ENCODE data around the gene NCBP2.
"Not testable (repeated sequence)": the region's sequence is repeated elsewhere in the genome, so short reads cannot be mapped to it uniquely, and the experiment has no call there.

Gene NCBP2

DNA sequence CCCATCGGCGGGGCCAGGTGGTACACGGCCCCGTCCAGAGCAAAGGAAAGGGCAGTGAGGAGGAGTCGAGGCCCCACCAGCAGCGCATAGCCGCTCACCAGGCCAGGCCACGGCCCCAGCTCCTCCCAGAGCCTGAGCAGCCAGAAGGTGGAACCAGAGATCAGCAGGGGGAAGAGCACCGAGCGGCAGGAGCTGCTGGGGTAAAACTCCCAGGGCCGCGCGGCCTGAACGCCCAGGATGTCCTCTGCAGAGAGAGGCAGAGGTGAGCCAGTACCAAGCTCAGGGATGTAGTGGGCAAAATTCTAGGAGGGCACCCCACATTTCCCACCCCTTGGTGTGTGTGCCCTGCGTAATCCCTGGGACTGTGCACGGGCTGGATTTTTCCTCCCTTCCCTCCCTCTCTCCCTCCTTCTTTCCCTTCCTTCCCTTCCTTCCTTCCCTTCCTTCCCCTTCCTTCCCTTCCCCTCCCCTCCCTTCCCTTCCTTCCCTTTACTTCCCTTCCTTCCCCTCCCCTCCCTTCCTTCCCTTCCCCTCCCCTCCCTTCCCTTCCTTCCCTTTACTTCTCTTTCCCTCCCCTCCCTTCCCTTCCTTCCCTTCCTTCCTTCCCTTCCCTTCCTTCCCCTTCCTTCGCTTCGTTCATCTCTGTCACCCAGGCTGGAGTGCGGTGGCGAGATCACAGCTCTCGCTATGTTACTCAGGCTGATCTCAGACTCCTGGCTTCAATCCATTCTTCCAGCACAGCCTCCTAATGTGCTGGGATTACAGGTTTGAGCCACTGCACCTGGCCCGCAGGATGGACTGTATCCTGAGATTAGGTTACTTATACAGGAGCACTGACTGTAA is 6.3 kb upstream of the NCBP2 start:
- DNase-seq (ENCODE audit: low spot score) = no peak
- no peak for TF ChIP-seq CTCF (IDR thresholded peaks at IDR 0.05; ENCODE audit: extremely low read depth, missing control alignments)

DNA sequence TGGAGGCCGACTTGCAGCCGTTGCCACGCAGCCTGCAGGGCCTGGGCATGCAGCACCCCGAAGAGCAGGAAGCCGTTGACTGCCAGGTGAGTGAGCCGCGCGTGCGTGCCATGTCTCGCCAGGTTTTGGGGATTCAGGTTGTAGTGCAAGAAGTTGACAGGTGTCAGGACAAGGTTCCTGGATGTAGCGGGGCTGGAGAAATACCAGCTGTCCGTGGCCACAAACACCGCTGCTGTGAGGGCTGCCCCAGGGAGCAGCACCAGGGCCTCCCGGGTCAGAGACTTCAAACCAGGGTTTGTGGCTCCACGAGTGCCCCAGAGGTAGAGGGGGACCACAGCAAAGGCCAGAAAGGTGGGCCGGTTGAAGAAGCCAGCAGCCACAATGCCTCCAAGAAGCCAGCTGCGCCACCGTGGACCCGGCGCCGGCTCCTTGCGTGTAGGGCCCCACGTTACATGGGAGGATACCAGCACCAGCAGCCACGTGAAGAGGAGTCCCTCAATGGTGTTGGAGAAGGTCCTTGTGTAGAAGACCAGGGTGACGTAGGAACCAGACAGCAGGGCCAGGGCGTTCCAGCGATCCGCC is 5.6 kb upstream of the NCBP2 start:
- TF ChIP-seq CTCF (IDR thresholded peaks at IDR 0.05; ENCODE audit: extremely low read depth, missing control alignments) = no peak
- DNase-seq (ENCODE audit: low spot score) = no peak

DNA sequence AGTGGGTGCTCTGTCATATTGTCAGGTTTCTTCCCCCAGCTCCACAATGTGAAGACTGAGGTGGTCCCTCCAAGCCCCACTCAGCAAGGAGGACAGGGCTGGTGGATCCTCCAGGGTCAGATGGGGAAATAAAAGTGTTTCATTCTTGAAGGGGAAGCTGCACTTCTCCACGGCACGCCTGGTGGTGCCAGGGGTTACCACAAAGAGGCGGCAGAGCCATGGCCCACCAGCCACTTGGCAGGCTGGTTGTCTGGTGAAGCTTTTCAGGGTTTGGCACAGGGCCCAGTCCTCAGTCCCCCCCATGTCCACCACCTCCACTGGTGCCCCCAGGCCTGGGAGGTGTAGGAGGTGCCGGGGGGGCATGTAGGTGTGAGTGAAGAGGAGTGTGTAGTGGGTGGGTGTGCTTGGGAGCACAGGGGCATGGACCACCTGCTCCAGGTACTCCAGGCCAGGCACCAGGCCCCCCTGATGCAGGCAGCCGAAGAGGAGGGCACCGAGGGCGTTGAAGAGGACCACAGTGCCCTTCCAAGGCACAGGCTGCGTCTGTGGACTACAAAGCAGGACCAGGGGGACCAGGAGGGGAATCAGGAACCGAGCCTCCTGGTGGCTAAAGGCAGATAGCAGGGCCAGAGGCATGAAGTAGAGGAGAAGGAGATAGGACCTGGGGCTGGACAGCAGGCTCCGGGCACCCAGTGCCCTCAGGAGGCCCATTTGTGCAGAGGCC is 5.0 kb upstream of the NCBP2 start:
- no peak for TF ChIP-seq CTCF (IDR thresholded peaks at IDR 0.05; ENCODE audit: extremely low read depth, missing control alignments)
- DNase-seq (ENCODE audit: low spot score) = no peak

DNA sequence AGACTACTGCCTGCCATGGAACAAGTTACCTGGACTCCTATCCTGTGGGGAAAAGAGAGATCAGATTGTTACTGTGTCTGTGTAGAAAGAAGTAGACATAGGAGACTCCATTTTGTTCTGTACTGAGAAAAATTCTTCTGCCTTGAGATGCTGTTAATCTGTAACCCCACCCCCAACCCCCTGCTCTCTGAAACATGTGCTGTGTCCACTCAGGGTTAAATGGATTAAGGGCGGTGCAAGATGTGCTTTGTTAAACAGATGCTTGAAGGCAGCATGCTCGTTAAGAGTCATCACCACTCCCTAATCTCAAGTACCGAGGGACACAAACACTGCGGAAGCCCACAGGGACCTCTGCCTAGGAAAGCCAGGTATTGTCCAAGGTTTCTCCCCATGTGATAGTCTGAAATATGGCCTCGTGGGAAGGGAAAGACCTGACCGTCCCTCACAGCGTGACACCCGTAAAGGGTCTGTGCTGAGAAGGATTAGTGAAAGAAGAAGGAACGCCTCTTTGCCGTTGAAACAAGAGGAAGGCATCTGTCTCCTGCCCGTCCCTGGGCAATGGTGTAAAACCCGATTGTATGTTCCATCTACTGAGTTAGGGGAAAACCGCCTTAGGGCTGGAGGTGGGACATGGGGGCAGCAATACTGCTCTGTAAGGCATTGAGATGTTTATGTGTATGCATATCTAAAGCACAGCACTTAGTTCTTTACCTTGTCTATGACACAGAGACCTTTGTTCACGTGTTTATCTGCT is 1.9 kb upstream of the NCBP2 start:
- not testable (repeated sequence) for DNase-seq (ENCODE audit: low spot score)

DNA sequence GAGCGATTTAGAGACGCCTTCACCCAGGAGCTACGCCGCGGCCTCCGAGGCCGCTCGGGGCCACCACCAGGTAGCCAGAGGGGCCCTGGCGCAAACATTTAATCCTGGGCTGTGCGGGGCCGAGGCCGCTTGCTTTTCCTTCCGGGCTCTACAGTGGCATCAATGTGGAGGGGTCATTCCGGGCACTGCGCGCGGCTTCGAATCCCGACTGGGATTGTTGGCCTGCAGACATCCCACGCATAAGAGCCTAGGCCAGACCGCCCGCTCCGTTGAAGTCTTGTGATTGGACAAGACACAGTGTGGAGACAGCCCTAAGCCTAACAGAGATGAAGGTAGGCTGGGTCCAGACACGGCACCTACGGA is 568 bp upstream of the NCBP2 start:
- TF ChIP-seq CTCF (IDR thresholded peaks at IDR 0.05; ENCODE audit: extremely low read depth, missing control alignments) = no peak
- DNase-seq (ENCODE audit: low spot score) = no peak

GRCh38 chr3:196941729-196942225 is 551 bp downstream of the NCBP2 start:
- TF ChIP-seq CTCF (IDR thresholded peaks at IDR 0.05; ENCODE audit: extremely low read depth, missing control alignments) = no peak
- DNase-seq (ENCODE audit: low spot score) = peak; percentile 68

DNA sequence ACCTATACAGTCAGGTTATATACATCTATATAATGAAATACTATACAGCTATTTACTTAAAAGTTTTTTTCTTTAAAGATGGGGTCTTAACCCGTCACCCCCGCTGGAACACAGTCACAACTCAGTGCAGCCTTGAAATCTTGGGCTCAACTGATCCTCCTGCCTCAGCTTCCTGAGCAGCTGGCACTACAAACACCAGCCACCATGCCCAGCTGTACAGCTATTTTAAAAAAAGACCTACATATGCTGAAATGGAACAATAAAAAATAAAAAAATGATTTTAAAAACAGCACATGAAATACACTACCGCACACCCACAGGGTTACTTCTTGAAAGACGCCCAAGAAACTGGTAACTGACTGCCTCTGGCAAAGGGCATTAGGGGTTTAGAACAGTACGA is 3.8 kb downstream of the NCBP2 start:
- DNase-seq (ENCODE audit: low spot score) = no peak
- TF ChIP-seq CTCF (IDR thresholded peaks at IDR 0.05; ENCODE audit: extremely low read depth, missing control alignments) = no peak

Data from GM20000 (cell line).